Stimulated activated CD4-positive, alpha-beta T cell treated with anti-CD3 and anti-CD28 coated beads, TNF-alpha, amount 100 ng/mL, for 48 hours (primary cell): ENCODE measurements around the gene C2orf68.
A peak's percentile ranks its signal among the peaks of the same experiment; 100 is the strongest.
"Not testable (repeated sequence)": the region's sequence is repeated elsewhere in the genome, so short reads cannot be mapped to it uniquely, and the experiment has no call there.

Experiments used
- DNase-seq, 3 donors: peaks; one replicate each; pipeline ENCODE4 v3.0.0-alpha.2; 2020; ENCODE audit warnings: low read depth in 3 of 3

The C2orf68 gene

DNA sequence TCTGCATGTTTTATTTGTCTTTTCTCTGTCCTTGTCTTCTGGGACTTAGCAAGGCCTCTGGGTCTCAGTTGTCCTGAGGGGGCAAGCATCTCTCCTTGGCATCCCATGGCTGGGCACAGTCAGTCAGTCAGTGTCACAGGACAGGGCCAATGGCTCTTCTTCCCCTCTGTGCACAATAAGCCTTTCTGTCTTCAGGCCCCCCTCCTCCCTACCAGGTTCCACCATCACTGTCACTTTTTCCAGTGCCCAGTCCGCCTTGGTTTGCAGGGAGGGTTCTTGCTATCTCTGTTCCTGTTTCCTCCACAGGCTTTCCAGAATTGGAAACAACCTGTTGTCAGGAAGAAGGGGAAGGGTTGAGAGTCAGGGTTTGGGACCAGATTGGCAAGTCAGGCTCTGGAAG, 29.4 kb downstream of the C2orf68 start:
- DNase-seq, result no peak

- no peak for DNase-seq
Observed at GRCh38 chr2:85580206-85580605, 31.7 kb downstream of the C2orf68 start.

DNA sequence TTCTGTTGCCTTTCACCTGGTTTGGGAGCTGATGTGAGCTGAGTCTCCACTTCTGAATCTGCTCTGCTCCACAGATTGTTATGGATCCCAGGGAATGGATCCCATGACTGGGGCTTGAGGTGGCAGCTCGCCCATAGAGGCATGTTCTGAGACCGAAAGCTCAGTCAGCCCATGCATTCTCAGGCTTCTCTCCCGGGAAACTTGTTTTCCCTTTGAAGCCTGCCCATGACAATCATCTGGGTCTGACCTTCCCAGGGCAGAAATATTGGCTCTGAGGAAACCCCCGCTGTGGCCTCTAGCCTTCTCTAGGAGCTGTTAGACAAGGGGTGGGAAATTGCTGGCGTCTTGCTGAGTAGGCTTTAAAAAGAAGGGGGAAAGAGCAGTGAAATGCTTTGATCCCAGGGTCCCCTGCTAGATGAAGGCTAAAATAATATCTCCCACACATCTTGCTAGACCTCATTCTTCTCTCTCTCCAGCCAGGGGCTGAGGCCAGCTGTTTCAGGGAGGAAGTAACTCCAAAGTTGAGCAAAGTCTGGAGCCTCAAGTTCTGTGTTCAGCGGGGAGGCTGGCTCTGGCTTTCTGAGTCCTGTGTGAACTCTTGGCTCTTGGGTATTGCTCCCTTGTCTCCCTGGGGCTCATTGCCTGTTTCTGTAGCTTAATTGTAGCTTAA, 32.5 kb downstream of the C2orf68 start:
- DNase-seq, result no peak

- DNase-seq, result no peak
Observed at GRCh38 chr2:85578243-85579180, 33.4 kb downstream of the C2orf68 start.

GRCh38 chr2:85577386-85578242, 34.3 kb downstream of the C2orf68 start, which contains the start of gene VAMP8:
VAMP8 (plus strand) TSS chr2:85577586; CDS start chr2:85577647, 61 bp downstream.
- DNase-seq, result peak in 1 of 3 donors; percentile 63

DNA sequence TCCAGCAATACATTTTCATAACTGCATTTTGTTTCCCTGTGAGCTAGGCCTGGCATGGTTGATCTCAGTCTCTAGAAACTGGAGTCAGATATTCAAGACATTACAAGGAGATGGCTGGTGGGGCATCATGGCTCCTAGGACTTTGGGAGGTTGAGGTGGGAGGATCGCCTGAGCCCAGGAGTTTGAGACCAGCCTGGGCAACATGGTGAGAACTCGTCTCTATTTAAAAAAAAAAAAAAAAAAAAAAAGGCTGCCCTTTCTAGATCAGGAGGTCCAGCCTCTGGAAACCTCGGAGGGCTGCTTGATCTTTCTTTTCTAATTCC, 34.8 kb downstream of the C2orf68 start:
- no peak for DNase-seq

DNA sequence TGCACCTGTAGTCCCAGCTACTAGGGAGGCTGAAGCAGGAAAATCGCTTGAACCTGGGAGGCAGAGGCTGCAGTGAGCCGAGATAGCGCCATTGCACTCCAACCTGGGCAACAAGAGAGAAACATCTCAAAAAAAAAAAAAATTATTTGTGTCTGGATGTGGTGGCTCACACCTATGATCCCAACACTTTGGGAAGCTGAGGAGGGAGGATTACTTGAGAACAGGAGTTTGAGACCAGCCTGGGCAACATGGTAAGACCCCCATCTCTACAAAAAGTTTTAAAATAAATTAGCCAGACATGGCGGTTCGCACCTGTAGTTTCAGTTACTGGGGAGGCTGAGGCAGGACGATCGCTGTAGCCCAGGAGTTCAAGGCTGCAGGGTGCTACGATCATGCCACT, 36.1 kb downstream of the C2orf68 start:
- no peak for DNase-seq

- no peak for DNase-seq
Observed at GRCh38 chr2:85566265-85566664, 45.6 kb downstream of the C2orf68 start.

GRCh38 chr2:85564144-85564563, 47.7 kb downstream of the C2orf68 start:
- no peak for DNase-seq

- DNase-seq, result peak; percentile 89 to 92 (median 90)
Observed at GRCh38 chr2:85561280-85562212, 50.3 kb downstream of the C2orf68 start, which contains the start of gene GGCX. GGCX (minus strand) TSS chr2:85561493; CDS start chr2:85561428, 65 bp downstream.

- no peak for DNase-seq
Observed at GRCh38 chr2:85560812-85561279, 51.0 kb downstream of the C2orf68 start.

DNA sequence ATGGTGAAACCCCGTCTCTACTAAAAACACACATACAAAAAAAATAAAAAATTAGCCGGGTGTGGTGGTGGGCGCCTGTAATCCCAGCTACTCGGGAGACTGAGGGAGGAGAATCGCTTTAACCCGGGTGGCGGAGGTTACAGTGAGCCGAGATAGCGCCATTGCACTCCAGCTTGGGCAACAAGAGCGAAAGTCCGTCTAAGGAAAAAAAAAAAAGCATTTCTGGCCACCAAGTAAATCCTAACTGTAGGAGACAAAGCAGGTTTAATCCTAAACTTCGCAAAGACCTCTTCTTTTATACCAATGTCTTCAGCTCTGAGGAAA, 51.5 kb downstream of the C2orf68 start:
- DNase-seq, result not testable (repeated sequence)

DNA sequence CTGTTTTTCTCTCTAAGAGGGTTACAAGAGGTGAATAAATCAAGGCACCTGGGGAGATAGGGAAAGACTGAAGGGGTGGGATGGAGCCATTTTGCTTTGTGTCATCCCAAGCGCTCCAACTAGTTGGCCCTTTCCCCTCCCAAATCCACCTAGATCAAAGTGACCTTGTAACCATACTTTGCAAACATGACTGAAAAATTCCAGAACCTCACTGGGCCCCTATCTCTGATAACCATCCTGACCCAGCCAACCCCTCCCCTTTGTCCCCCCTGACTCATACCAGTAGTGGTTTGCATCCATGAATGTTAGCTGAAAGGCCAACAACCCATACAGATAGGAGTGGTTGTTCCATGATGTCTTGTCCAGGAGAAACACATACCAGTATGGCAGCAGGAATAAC, 53.7 kb downstream of the C2orf68 start:
- no peak for DNase-seq

GRCh38 chr2:85557130-85557529, 54.7 kb downstream of the C2orf68 start:
- DNase-seq, result no peak
